ENCODE measurements around the gene LUC7L2.
"Not testable (repeated sequence)": the region's sequence is repeated elsewhere in the genome, so short reads cannot be mapped to it uniquely, and the experiment has no call there.

The LUC7L2 gene

DNA sequence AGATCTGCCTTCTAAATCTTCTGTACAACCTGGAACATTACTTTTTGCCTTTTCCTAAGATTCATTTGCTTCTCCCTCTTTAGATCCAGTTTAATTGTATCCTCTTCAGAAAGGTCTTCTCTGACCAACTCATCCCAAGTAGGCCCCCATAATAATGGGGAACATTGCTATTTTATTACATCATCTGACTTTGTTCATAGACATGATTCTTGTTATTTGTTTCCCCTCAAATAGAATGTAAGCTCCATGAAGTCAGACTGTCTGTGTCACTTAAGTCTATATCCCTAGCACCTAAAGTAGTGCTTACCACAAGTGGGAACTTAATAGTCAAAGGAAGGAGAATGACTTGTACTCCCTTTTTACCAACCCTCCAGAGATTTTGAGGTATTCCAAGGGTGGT is 37.5 kb downstream of the LUC7L2 start:
- DNase-seq (ENCODE audit: low spot score), result no peak

DNA sequence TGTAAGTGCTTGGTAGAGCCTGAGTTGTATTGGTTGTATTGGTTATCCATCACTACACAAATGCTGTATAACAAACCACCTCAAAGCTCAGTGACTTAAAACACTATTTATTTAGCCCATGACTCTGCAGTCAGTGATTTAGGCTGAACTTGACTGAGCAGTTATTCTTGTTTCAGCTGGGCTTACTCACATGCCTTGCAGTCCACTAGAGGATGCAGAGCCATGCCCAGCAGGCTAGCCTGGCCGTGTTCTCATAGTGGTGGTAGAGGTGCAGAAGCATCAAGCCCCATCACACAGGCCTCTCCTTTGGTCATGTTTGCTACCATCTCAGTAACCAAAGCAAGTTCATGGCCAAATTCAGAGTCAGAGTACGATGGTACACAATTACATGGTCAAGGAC is 43.9 kb downstream of the LUC7L2 start:
- no peak for DNase-seq (ENCODE audit: low spot score)

DNA sequence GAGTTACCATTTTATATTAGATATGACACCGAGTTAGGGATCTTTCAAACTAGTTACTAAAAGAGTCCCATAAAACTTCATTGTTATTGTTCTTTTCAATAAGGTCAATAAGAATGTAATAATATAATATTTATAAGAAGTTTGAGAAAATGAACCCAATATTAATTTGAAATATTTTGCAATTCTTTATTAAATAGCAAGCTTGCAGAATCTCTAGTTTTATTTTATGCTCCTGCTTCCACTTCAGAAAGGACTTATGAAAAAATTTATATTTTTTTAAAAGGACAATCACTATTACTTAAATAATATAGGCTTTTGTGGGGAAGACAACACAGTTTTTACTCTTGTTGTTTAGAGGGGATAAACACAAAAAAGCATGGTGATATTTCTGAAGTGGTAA is 47.9 kb downstream of the LUC7L2 start:
- DNase-seq (ENCODE audit: low spot score), result no peak

DNA sequence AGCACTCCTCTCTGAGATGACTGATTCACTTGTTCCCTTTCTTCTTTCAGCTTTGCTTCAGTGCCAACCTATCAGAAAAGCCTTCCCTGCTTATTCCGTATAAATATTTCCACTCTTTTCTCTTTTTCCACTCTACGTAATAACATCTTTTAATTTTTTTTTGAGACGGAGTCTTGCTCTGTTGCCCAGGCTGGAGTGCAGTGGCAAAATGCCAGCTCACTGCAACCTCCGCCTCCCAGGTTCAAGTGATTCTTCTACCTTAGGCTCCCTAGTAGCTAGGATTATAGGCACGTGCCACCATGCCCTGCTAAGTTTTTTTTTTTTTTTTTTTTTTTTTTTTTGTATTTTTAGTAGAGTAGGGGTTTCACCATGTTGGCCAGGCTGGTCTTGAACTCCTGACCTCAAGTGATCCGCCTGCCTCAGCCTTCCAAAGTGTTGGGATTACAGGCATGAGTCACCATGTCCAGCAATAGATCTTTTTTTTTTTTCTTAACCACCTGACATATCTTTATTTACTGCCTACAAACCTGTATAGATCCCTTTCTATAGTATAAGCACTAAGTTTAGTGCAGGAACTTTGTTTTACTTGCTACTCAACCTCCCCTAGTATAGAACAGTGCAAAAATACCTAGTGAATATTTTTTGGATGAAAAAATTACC is 55.2 kb downstream of the LUC7L2 start:
- not testable (repeated sequence) for DNase-seq (ENCODE audit: low spot score)

DNA sequence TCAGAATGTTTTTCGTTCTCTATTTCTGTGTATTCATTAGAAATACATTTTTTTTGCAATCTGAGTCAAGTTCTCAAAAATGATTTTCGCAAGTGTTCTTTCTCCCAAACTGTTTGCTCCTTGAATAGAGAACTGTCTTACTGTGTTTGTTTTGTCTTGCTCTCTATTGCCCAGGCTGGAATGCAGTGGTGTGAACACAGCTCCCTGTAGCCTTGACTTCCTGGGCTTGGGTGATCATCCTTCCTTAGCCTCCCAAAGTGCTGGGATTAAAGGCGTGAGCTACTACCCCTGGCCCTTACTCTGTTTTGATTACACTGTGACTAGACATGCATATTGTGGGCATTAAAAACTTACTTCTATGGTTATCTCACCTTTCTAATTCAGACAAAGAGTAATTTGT is 56.7 kb downstream of the LUC7L2 start:
- no peak for DNase-seq (ENCODE audit: low spot score)

DNA sequence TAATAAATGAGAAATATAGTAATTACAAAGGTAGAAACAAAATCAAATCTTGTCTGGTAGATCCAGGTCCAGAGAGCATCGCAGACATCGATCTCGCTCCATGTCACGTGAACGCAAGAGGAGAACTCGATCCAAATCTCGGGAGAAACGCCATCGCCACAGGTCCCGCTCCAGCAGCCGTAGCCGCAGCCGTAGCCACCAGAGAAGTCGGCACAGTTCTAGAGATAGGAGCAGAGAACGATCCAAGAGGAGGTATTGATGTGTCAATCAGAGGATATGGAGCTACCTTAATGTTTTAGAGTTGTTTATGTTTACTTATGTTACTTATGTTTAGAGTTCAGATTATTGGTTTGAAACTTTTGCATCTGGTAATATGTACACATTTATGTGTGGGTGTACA is 57.8 kb downstream of the LUC7L2 start:
- DNase-seq (ENCODE audit: low spot score), result no peak

DNA sequence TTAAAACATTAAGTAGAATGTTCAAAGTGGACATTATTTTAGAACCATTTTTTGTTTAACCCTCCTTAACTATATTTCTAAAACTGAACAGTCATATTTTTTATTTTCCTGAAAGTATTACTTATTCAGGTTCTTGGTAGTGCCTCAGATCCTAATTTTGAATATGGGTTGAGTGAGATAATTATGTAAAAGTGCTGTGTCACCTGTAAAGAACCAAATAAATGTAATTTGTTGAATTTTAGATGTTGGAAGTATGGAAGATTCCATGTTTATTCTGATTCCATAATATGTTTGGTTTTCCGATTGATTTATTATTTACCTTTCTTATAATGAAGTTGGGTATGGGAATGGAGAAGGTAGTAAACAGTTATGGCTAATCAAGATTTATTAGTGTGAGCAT is 61.4 kb downstream of the LUC7L2 start:
- DNase-seq (ENCODE audit: low spot score), result no peak

DNA sequence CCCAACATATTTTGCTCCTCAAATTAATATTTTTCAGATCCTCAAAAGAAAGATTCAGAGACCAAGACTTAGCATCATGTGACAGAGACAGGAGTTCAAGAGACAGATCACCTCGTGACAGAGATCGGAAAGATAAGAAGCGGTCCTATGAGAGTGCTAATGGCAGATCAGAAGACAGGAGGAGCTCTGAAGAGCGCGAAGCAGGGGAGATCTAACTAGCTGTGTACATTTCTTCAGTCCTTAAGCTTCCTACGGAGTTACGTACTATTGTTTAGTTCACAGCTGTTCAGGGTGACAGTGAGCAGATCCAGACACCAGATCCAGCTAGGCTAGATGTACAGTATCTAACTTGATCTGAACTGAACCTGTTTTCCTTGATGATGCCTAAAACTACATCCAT is 62.4 kb downstream of the LUC7L2 start:
- no peak for DNase-seq (ENCODE audit: low spot score)

DNA sequence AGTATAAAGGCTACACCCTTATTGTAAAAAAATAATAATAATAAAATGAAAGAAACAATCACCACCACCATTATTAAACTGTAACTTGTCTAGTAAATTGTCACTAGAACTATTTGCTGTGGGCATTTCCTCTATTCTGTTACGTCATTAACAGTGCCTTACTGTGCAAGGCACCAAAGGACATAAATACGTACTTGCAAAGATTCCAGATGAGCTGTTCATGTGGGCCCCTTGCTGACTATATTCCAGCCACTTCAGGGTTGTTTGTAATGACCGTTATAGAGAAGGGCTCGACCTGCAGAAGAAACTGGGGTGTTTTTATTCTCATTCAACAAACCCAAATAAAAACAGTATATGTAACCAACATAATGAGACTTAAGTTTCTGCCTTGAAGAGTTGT is 63.4 kb downstream of the LUC7L2 start:
- DNase-seq (ENCODE audit: low spot score), result no peak

DNA sequence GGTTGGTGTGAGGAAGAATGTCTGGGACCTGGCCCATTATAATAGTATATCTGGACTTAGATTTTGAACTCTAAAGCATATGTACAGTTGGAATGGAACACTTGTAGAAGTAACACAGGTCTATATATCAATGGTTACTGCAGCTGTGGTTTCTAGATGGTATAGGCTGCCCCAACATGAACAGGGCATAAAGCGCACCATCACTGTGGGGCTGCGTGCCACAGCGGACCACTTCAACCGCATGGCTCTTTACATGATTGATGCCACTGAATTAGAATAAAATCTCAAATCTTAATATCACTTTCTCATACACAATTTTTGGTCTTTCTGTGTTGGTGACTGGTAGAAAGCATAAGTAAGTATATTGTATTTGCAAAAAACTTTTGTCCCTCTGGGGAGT is 64.3 kb downstream of the LUC7L2 start:
- DNase-seq (ENCODE audit: low spot score), result no peak

DNA sequence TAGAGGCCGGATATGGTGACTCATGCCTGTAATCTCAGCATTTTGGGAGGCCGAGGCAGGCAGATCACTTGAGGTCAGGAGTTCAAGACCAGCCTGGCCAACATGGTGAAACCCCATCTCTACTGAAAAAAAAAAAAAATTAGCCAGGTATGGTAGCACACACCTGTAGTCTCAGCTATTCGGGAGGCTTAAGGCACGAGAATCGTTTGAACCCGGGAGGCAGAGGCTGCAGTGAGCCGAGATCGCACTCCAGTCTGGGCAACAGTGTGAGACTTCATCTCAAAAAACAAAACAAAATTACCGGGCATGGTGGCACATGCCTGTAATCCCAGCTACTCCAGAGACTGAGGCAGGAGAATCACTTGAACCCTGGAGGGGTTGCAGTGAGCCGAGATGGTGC is 66.0 kb downstream of the LUC7L2 start:
- DNase-seq (ENCODE audit: low spot score), result not testable (repeated sequence)

DNA sequence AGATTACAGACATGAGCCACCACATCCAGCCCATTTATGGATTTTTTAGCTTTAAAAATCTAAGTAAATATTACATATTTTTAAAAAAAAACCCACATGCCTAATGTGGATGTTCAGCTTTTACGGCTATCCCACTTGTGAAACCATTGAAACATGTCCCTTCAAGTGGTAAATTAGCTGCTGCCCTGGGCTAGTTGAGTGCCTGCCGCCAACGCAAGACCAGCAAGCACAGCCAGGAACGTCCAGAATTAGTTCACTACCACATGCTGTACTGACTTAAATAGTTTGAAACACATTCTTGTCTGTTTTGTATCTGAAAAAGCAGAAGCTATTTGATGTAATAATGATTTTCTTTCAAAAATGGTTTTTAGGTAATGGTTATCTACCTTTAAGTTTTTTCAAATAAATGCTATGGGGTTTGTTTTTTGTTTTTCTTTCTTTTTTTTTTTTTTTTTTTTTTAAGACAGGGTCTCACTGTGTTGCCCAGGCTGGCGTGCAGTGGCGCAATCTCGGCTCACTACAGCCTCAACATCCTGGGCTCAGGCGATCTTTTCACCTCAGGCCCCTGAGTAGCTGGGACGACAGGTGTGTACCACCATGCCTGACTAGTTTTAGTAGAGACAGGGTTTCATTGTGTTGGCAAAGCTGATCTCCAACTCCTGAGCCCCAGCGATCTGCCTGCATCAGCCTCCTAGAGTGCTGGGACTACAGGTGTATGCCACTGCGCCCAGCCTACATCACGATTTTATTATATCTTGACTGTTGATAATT is 66.7 kb downstream of the LUC7L2 start:
- DNase-seq (ENCODE audit: low spot score), result no peak

DNA sequence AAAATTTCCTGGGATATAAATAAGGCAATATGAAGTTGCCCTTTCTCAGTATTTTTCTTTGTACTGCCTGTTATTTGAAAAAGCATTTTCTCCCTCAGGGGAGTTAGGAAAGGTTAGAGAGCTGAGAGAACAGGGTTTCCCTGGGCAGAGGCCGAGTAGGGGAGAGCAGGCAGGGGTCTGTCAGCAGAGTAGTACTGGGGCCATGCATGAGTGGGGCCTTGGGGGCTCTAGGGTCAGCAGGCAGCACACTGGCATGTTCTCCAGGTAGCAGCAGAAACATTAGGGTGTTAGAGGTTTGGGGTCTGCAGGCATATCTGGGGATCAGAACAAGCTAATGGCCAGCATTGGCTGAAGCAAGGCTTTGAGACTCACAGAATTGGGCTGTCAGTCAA is 67.3 kb downstream of the LUC7L2 start:
- DNase-seq (ENCODE audit: low spot score), result no peak

DNA sequence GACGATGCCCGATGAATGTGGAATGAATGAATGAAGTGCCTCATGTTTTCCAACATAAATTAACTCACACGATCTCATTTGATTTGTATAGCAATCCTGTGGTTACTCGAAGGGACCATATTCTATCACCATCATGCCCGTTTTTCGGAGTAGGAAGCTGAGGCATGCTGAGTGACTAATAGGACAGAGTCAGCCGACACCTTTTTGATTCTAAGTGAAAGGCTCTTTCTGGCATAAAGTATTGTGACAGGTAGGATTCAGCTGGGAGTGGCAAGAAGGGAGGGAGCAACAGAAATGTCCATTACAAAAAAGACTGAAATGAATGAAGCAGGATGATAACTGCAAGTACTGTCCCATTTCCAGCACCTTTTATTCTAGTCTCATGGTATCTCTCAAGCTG is 68.1 kb downstream of the LUC7L2 start:
- DNase-seq (ENCODE audit: low spot score), result no peak

DNA sequence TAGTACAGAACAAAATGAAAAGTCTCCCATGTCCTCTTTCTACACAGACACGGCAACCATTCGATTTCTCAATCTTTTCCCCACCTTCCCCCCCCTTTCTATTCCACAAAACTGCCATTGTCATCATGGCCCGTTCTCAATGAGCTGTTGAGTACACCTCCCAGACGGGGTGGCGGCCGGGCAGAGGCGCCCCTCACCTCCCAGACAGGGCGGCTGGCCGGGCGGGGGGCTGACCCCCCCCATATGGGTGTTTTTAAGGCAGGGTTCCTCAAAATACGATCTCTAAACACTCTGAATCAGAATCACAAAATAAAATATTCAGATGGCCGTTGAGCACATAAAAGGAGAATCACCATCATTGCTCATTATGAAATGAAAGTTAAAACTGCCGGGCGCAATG is 70.0 kb downstream of the LUC7L2 start:
- not testable (repeated sequence) for DNase-seq (ENCODE audit: low spot score)

DNA sequence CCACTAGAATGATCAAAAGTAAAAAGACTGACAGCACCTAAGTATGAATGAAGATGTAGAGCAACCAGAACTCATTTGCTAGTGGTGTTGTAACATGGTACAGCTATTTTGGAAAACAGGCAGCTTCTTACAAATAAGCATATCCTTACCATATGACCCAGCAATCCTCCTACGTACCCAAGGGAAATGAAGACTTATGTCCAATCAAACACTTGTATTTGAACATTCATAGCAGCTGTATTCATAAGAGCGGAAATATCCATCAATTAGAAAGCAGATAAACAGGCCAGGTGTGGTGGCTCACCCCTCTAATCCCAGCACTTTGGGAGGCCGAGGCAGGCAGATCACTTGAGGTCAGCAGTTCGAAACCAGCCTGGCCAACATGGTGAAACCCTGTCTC is 70.7 kb downstream of the LUC7L2 start:
- no peak for DNase-seq (ENCODE audit: low spot score)

DNA sequence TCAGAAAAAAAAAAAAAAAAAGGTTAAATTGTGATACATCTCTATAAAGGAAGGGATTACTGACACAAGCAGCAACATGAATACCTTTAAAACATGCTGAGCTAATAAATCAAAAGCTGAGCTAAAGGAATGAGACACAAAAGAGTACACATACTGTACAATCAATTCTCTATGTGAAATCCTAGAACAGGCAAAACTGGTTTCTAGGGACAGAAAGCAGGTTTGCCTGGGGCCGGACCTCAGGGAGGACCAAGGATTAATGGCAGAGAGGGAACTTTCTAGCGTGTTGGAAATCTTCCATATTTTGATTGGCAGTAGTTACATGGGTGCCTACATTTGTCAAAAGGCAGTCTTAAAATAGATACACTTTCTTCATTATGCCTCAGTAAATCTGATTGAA is 71.3 kb downstream of the LUC7L2 start:
- no peak for DNase-seq (ENCODE audit: low spot score)

DNA sequence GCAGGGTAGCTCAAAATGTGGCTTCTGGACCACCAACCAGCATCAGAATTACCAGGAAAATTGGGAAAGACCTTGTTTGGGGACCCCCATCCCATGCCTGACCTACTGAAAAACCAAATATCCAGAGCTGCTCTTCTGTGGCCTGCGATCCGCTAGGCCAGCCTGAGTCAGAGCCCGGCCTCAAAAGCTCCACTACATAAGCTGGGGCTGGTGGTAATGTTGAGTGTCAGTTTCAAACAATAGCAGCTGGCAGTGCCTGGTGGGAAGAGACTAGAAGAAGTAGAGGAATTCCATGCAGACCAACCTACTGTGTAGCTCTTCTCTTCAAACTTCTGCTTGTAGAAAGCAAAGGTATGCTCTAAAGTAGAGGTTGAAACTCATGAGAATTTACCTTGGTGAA is 71.8 kb downstream of the LUC7L2 start:
- DNase-seq (ENCODE audit: low spot score), result no peak

DNA sequence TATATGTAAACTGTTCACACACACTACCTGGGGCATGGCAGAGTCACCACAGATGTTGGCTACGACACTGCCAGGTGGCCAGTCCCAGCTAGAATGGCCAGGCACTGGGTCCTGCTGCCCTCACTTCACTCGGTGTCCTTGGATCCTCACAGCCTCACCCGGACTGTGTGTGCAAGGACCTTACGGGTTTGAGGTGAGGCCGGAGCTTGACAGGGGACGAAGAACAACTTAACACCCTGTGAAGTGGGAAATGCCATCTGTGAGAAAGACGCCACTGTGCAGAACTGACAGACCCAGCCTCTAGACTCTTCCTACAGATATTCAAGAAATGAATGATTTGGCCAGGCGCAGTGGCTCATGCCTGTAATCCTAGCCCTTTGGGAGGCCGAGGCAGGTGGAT is 77.1 kb downstream of the LUC7L2 start:
- DNase-seq (ENCODE audit: low spot score), result no peak

DNA sequence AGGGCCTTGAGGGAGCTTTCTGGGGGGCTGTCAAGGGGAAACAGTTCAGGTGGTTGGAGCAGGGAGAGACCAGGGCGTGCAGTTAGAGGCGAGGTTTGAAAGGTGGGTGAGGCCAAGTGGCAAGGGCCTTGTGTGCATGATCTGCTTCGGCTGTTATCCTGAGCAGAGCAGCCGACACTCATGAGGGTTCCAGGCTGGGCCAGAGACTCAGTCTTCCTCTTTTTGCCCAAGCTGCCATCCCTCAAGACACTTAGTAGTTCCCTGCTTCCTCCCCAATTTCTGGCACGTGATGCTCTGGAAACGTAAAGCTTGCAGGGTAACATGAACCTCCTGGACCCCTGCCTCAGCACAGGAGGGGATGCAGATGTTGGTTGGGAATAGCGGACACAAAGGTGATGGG is 79.7 kb downstream of the LUC7L2 start:
- DNase-seq (ENCODE audit: low spot score), result no peak

DNA sequence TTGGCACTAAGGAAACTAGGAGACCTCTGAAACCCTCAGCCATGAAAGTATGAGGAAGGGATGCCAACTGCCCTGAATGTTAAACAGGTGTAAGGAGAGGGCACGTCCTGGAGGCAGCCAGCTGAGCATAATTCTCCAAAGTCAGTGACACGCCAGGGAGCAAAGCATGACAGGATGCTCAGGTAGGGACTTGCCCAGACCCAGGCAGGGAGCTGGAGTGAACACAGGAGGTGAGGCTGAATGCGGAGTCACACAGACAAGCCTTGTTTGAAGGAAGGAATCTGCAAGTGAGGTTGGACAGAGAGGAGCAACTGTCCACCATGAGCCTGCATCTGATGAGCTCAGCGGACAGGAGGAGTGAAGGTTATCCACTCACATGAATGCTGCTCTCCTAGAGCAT is 82.3 kb downstream of the LUC7L2 start:
- no peak for DNase-seq (ENCODE audit: low spot score)

DNA sequence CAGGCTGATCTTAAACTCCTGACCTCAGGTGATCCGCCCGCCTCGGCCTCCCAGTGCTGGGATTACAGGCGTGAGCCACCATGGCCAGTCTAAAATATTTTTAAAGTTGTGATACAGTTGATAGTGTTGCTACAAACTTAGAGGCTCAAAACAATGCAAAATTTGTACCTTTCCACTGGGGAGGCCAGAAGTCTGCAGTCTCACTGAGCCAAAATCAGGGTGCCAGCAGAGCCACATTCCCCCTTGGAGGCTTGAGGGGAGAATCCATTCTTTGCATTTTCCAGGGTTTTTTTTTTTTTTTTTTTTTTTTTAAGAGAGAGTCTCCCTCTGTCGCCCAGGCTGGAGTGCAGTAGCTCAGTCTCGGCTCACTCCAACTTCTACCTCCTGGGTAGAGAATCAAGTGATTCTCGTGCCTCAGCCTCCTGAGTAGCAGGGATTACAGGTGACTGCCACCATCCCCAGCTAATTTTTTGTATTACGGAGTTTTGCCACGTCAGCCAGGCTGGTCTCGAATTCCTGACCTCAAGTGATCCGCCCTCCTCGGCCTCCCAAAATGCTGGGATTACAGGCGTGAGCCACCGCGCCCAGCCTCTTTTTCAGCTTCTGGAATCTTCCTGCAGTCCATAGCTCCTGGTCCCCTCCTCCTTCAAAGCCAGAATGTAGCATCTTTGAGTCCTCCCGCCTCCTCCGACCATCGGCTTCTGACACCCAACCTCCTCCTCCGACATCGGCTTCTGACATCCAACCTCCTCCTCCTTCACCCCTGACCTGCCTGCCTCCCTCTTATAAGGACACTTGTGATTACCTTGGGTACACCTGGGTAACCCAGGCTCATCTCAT is 86.6 kb downstream of the LUC7L2 start:
- no peak for DNase-seq (ENCODE audit: low spot score)

DNA sequence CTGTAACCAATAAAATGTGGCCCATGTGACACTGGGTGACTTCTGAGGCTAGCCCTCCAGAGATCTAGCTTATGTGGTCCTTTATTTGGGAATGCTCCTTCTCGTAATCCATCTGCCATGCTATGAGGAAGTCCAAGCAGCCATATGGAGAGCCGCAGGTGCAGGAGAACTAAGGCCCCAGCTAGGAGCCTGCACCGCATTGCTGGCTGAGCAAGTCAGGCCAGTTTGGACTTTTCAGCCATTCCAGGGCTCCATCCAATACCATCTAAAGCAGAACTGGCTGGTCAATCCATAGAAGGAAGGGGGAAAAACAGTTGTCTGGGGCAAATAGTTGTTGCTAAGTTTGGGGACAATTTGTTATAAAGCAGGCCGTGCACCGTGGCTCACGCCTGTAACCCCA is 91.2 kb downstream of the LUC7L2 start:
- DNase-seq (ENCODE audit: low spot score), result no peak

Data from CD4-positive, alpha-beta T cell treated with Interleukin-6 at 100 ng/mL for 8 hours (primary cell).